ENCODE data around the gene IL1A.
A peak's percentile ranks its signal among the peaks of the same experiment; 100 is the strongest.

The IL1A gene

DNA sequence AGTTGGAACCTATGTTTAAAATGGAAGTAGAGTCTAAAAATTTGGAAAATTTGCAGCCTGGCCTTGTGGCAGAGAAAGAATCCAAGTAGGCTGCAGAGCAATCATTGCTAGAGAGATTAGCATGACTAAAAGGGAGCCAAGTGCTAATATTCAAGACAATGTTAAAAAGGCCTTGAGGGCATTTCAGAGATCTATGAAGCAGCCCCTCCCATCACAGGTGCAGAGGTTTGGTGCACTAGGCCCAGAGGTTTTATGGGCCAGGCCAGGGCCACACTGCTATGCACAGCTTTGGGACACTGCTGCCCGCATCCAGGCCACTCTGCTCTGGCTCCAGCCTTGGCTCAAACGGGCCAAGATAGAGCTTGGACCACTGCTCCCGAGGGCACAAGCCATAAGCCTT is 6.7 kb upstream of the IL1A start:
- no peak for DNase-seq

DNA sequence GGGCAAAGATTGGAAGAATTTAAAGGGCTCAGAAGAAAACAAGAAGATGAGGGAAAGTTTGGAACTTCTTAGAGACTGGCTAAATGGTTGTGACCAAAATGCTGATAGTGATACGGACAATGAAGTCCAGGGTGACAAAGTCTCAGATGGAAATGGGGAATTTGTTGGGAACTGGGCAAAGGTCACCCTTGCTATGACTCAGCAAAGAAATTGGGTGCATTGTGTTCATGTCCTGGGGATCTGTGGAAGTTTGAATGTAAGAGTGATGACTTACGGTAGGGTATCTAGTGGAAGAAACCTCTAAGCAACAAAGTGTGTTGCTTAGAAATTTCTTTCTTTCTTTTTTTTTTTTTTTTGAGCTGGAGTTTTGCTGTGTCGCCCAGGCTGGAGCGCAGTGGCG is 6.0 kb upstream of the IL1A start:
- no peak for DNase-seq

- no peak for DNase-seq
Observed at GRCh38 chr2:112789186-112789585, 4.9 kb upstream of the IL1A start.

DNA sequence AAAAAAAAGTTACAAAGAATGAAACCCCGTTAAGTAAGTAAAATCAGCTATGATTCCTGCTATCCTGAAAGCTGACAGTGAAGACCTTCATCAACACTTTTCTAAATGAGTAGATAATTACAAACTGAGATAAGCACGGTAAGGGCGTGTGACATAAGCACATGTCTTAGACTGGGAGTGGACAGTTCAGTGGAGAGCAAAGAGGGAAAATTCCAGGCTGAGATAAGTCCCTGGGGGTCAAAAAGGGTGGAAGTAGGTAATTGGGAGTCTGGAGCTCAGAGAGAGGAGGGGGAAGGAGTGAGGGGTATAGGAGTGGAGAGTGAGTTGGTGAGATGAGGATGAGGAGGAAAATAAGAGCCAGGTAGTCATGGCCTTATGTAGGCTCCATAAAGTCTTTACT is 4.4 kb upstream of the IL1A start:
- DNase-seq = no peak

DNA sequence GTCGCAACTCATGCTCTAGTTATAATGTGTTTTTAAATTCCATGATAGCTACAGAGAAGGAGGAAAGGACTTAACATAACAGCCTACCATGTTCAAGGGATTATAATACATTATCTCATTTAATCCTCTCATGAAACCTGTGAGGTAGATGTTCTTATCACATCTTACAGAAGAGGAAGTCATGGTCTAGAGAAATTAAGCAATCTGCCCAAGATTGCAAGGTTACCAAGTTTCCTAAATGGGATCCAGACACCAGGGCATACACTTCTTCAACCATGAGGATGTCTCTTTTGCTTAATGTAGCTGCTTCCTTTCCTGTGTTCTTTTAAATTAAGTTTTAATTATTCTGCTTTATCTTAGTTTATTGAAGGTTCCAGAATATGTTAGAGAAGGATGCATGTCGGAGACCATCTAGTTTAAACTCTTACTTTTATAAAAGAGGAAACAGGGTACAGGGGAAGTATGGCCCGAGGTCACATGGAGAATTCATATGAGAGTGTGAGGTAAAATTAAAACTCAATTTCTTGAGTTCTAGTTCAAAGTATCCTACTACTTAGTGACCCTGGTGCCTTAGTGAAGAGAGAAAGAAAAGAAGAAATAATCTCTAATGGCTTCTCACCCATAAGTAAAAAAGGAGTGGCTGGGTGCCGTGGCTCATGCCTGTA is 3.6 kb upstream of the IL1A start:
- no peak for DNase-seq

DNA sequence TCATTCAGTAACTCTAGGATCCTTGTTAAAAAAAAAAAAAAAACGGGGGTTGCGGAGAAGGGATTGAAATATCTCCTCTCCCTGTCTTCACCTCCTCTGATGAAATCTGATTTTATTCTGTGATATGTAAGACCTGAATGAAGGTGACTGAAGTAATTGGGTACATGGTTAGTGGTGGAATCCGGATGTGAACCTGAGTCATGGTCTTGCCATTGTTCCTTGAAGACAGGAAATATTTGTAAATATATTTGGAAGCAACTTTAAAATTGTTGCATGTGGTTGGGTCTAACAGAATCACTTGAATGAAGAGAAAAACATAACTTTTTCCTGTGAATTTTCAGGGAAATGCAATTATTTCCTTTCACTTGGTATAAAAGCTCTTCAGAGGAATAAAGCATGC is 3.0 kb upstream of the IL1A start:
- no peak for DNase-seq

DNA sequence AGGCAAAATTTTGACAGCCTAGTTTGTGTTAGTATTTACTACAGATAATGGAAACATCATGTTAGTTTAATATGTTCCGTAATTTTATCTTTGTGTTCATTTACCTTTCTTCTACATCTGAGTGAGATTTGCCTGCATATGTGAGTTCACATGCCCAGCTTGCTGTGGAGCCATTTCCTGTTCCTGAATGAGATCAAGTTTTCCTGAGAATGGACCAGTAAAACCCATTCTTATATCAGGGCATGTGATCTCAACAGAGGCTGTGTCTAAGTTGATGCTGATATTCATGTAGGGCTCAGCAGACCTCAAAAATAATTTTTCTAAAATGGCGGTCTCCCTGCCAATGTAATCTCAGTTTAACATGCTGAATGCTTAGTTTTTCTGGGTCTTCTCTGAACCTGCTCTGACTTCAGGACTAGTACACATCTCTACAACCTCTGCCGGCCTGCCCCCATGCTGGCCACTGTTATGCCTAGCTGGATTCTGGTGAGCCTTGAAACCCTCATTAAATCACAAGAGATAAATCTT is 1.0 kb downstream of the IL1A start:
- DNase-seq = no peak

DNA sequence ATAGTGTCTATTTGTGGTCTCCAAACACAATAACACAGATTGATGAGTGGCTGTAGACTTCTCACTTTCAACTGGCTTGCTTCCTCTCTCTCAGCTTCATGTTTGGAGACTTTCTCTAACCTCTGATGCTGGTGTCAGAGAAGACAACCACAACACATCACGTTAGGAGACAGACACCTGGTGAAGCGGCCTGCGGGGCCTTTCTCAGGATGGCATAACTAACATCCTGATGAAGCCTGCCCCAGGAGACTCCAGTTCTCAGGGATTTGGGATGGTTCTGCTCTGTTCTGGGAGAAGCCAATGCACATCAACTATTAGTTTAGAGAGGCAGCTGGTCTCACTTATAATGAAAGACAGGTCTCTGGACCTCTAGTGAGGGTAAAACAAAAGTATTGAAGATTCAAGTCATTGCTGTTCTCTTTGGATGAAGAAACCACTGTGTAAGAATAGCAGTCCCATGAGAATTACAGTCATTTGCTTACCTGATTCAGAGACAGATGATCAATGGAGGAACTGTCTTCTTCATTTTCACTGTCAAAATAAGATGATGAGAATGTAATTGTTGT is 2.0 kb downstream of the IL1A start:
- DNase-seq = no peak

GRCh38 chr2:112779598-112779997 is 4.7 kb downstream of the IL1A start:
- DNase-seq = no peak

- no peak for DNase-seq
Observed at GRCh38 chr2:112777036-112777435, 7.3 kb downstream of the IL1A start.

DNA sequence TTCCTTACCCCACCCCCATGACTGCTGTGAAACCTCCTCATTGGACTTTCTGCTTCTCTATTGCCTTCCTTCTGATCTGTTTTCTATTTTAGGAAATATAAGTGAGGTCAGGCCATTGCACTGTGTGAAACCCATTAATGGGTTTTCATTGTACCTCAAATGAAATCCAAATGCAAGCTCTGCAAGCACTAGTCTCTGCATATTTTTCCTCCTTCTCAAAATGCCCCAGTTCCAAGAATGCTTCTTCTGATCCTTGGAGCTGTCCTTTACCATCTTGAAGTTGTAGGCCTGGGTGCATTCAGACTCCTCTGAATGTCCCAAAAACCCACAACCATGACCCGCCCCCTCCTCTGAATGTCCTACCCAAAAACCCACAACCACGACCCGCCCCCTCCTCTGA is 8.2 kb downstream of the IL1A start:
- DNase-seq = no peak

GRCh38 chr2:112774536-112775285 is 9.6 kb downstream of the IL1A start:
- no peak for DNase-seq

DNA sequence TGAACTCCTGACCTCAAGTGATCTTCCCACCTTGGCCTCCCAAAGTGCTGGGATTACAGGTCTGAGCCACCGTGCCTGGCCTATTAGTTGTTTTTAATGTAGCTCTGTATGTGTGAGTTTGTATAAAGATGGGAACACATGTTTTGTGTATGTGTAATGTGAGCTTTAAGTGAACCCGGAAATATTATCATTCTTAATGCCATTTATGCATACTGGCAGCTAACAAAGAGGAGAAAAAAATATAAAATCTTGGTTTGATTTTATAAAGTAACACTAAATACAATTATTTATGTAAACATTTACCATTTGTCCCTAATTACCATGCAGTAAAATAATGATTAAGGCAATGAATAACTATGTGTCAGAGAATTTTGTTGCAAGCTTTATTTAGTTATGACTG is 10.7 kb downstream of the IL1A start:
- no peak for DNase-seq

- DNase-seq = no peak
Observed at GRCh38 chr2:112772911-112773475, 11.3 kb downstream of the IL1A start.

DNA sequence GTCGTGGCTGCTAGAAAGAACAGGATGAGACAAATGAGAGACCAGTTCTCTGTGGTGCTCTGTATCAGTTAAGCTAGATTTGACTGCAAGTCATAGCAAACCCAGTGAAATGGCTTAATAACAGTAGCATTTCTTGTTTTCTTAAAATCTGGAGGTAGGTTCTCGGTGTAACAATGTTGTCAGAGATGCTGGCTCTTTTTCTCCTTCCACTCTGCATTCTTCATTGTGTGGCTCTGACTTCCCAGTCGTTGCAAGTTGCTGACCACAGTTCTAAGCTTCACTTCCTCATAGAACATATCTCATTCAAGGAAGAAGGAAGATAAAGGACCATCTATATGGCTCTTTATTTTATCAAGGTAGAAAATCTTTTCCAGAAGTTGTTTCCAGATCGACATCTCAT is 12.0 kb downstream of the IL1A start:
- no peak for DNase-seq

- no peak for DNase-seq
Observed at GRCh38 chr2:112768432-112768831, 15.9 kb downstream of the IL1A start.

DNA sequence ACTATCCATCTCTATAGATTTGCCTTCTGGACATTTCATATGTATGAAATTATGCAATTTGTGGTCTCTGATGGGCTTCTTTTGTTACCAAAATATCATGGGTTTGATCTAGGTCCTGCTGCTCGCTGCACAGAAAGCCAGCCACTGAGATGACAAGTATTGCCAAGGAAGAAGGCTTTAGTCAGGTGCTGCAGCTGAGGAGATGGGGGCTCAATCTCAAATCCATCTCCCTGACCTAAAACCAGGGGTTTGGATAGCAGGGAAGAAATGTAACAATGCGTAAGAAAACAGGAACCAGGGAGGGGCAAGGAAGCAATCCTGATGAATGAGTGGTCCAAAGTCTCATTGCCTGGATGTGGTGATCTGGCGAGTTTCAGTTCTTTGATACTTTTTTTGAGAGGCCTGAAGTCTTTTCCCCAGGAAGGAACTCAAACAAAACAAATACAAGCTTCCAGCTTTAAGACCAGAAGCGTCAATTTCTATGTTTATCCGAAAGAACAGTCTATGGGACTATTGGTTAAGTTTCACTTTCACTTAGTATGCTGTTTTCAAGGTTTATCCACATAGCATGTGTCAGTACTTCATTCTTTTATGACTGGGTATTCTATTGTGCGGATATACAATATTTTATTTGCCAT is 16.5 kb downstream of the IL1A start:
- DNase-seq = no peak

DNA sequence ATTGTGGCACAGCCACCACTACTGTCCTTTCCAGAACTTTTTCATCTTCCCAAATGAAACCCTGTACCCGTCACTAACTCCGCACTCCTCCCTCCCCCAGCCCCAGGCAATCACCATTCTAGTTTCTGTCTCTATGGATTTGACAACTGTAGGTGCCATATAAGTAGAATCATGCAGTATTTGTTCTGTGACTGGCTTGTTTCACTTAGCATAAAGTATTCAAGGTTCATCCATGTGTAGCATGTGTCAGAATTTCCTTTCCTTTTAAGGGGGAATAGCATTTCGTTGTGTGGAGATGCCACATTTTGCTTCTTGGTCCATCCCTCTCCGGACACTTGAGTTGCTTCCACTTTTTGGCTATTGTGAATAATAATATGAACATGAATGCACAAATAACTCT is 19.0 kb downstream of the IL1A start:
- no peak for DNase-seq

GRCh38 chr2:112764071-112765044 is 19.9 kb downstream of the IL1A start, which contains the start of gene CKAP2L:
Gene CKAP2L, minus strand, starts transcription at chr2:112764609. Its CDS starts 11 bp downstream, at chr2:112764598.
- DNase-seq = peak; percentile 97

DNA sequence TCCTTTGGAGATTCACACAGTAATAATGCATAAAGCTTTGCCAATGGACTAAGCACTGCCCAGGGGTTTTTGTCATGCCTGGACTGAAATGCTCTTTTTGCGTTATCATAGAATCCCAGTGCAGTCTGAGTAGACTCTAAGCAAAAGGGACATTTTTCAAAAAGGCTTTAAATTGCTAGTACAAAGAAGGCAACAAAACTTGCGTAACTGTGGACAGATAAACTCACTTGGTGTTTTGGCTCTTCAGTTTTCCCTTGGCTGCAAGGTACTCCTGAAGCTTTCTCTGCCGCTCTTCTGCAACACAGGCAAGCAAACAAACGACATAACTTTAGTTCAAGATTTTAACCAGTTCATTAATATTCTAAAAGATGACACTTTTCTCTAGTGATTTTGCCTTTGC is 22.0 kb downstream of the IL1A start:
- DNase-seq = no peak

- no peak for DNase-seq
Observed at GRCh38 chr2:112760149-112760548, 24.1 kb downstream of the IL1A start.

DNA sequence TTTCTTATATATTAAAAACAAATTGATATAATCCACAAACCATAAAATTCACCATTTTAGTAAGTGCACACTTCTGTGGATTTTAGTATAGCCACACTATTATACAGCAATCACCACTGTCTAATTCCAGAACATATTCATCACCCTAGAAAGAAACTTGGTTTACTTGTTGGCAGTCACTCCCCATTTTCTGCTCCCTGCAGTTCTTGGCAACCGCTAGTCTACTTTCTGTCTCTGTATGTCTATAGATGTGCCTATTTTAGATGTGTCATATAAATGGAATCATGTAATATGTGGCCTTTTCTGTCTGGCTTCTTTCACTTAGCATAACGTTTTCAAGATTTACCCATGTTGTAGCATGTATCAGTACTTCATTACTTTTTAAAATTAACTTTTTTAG is 25.6 kb downstream of the IL1A start:
- DNase-seq = no peak
